Mammary epithelial cell (primary cell): ENCODE results near the gene ELFN1.

Experiments used
- CTCF ChIP-seq, 2 donors: IDR thresholded peaks in 1 of 2; conservative IDR thresholded peaks in 1 of 2; 2 replicates each; pipeline ENCODE4 v1.5.1; 2011 to 2012; ENCODE audit warnings: inconsistent platforms in 2 of 2, low read length in 2 of 2, mild to moderate bottlenecking in 2 of 2, control low read depth in 1 of 2, low read depth in 1 of 2; ENCODE audit not compliant: insufficient read depth in 1 of 2; ENCODE audit errors: extremely low read depth in 1 of 2
- EZH2 ChIP-seq: IDR thresholded peaks from 2 replicates; pipeline ENCODE4 v1.6.1; 2012; ENCODE audit warnings: low read length, inconsistent platforms, borderline replicate concordance

- TF ChIP-seq CTCF (conservative IDR thresholded peaks at IDR 0.05 in 1 of 2, IDR thresholded peaks at IDR 0.05 in 1 of 2; ENCODE audit: extremely low read depth in 1 of 2, insufficient read depth in 1 of 2, low read depth in 1 of 2, low read length in 2 of 2) (no peak), EZH2 (no peak)
Measured at GRCh38 chr7:1706721-1707613, 36.9 kb downstream of the ELFN1 start.
